ENCODE measurements around the gene SEPTIN7.

- TF ChIP-seq CTCF (IDR thresholded peaks at IDR 0.05) = no peak
- TF ChIP-seq POLR2A (IDR thresholded peaks at IDR 0.05) = no peak
- TF ChIP-seq POLR2AphosphoS5 (IDR thresholded peaks at IDR 0.05) = no peak
These were observed 49.1 kb downstream of the SEPTIN7 start for GRCh38 chr7:35849954-35850353.
